Chondrocyte (in vitro differentiated cells): ENCODE measurements around the gene LIME1. TPM values are rescaled to one million over a fixed set of nuclear protein-coding genes. Genes with fewer than 3 reads are reported as not detected.

ENCODE experiments used
- DNase-seq: peaks from one replicate; pipeline ENCODE4 v3.0.0; 2021; ENCODE audit warnings: mixed read lengths, low spot score
- H3K27ac Mint-ChIP-seq: one replicate; pipeline ENCODE4 v1.8.0; 2021; ENCODE audit warnings: mild to moderate bottlenecking, moderate library complexity, mixed read lengths; ENCODE audit not compliant: unreplicated experiment
- H3K27me3 Mint-ChIP-seq: 2 replicates; pipeline ENCODE4 v1.8.0; 2021; ENCODE audit warnings: low read depth, mixed read lengths
- H3K36me3 Mint-ChIP-seq: 2 replicates; pipeline ENCODE4 v1.8.0; 2021; ENCODE audit warnings: low read depth, mixed read lengths
- H3K4me1 Mint-ChIP-seq: 2 replicates; pipeline ENCODE4 v1.8.0; 2021; ENCODE audit warnings: low read depth, mild to moderate bottlenecking, mixed read lengths
- H3K4me3 Mint-ChIP-seq: one replicate; pipeline ENCODE4 v1.8.0; 2021; ENCODE audit warnings: mild to moderate bottlenecking, moderate library complexity, mixed read lengths; ENCODE audit not compliant: unreplicated experiment
- H3K9me3 Mint-ChIP-seq: 2 replicates; pipeline ENCODE4 v1.8.0; 2021; ENCODE audit warnings: low read depth, mixed read lengths
- total RNA-seq: library from RNA; stranded (reverse); gene quantifications from 3 replicates; pipeline ENCODE4 v1.2.1, GENCODE V29; 2021
- TF ChIP-seq, protein P1 (sequence below): fragments of 200-600 bp; sonication (generic); IDR thresholded peaks from 2 replicates; pipeline ENCODE4 v1.5.0; 2021; ENCODE audit warnings: antibody characterized with exemption, mild to moderate bottlenecking, moderate library complexity

Gene LIME1
- total RNA-seq, 1 donor from 2014 or later: 6.8 TPM

DNA sequence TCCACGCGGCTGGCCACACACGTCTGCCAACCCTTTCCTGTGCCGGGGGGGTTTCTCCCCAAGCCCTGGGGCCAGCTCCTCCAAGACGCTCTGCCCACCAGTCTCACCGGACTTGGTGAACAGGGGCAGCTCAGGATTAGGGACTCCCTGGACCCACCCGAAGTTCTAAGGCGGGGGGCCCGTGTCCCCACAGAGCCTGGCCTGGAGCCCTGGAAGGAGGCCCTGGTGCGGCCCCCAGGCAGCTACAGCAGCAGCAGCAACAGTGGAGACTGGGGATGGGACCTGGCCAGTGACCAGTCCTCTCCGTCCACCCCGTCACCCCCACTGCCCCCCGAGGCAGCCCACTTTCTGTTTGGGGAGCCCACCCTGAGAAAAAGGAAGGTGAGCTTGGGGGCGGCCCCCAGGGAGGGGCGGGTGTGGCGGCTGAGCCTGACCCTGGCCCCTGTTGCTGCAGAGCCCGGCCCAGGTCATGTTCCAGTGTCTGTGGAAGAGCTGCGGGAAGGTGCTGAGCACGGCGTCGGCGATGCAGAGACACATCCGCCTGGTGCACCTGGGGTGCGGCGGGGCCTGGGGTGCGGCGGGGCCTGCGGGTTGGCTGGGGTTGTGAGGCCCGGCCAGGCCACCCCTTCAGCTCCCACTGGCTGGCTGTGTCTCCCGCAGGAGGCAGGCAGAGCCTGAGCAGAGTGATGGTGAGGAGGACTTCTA, 5.4 kb downstream of the LIME1 start:
- TF ChIP-seq, protein P1, sequence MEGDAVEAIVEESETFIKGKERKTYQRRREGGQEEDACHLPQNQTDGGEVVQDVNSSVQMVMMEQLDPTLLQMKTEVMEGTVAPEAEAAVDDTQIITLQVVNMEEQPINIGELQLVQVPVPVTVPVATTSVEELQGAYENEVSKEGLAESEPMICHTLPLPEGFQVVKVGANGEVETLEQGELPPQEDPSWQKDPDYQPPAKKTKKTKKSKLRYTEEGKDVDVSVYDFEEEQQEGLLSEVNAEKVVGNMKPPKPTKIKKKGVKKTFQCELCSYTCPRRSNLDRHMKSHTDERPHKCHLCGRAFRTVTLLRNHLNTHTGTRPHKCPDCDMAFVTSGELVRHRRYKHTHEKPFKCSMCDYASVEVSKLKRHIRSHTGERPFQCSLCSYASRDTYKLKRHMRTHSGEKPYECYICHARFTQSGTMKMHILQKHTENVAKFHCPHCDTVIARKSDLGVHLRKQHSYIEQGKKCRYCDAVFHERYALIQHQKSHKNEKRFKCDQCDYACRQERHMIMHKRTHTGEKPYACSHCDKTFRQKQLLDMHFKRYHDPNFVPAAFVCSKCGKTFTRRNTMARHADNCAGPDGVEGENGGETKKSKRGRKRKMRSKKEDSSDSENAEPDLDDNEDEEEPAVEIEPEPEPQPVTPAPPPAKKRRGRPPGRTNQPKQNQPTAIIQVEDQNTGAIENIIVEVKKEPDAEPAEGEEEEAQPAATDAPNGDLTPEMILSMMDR: no peak
- no peaks in the 10 kb centered on the region for H3K9me3 Mint-ChIP-seq
- DNase-seq: peak; percentile 89
- H3K4me3 Mint-ChIP-seq: peak overlapping the region; percentile 69
- no peaks in the 10 kb centered on the region for H3K27me3 Mint-ChIP-seq
- H3K36me3 Mint-ChIP-seq: peaks cover 3% of the 10 kb centered on the region
- no peak overlapping the region for H3K27ac Mint-ChIP-seq
- H3K4me1 Mint-ChIP-seq: no peaks in the 10 kb centered on the region

DNA sequence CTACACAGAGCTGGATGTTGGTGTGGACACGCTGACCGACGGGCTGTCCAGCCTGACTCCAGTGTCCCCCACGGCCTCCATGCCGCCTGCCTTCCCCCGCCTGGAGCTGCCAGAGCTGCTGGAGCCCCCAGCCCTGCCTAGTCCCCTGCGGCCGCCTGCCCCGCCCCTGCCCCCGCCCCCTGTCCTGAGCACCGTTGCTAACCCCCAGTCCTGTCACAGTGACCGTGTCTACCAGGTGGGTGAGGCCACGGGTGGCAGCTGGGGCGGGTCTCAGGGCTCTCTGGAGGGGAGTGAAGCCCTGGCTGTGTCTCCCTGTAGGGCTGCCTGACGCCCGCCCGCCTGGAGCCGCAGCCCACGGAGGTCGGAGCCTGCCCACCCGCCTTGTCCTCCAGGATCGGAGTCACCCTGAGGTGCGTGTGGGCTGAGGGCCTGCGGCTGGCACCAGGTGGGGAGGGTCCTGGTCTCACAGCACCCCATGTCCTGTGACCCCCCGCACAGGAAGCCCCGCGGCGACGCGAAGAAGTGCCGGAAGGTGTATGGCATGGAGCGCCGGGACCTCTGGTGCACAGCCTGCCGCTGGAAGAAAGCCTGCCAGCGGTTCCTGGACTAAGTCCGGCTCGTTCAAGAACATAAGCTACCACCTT, 6.0 kb downstream of the LIME1 start:
- no peak overlapping the region for H3K4me3 Mint-ChIP-seq

DNA sequence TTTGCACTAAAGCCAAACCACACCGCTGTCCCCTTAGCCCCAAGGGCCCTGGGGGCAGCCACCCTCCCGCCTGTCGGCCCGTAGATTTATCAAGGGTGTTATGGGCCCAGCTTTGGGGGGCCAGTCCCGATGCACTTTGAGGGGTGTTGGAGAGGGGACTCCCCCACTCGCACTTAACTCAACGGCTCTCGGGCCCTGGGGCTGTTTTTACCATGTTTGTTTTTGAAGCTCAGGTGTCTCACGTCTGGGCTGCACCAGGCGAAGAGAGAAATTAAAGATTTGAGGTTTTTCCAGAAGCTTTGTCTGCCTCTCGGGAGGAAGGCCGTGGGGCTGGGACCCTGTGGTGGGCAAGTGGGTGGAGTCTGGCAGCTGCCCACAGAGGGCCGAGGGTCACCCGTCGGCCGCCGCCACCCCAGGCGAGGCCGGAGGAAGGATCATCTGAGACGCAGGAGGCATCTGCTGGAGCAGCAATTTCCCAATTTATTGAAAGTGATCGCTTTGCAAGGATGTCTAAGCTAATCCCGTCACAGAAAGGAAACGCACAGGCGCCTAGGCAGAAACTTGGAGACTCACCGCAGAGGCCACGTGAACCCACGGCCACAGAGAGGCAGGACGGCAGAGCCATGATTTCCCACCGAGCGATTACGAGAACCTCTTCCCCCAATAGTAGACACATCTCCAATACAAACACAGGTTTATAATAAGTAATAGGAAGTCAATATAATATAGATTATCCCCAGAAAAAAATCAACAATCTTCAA, 6.9 kb downstream of the LIME1 start:
- peak; percentile 72 for DNase-seq
- no peak overlapping the region for H3K4me3 Mint-ChIP-seq

More for the DNA sequence above, 6.0 kb downstream of the LIME1 start:
- peak; percentile 90 for DNase-seq
- Mint-ChIP-seq H3K9me3 (no peaks in the 10 kb centered on the region), H3K27ac (no peak overlapping the region), H3K36me3 (peaks cover 3% of the 10 kb centered on the region), H3K27me3 (no peaks in the 10 kb centered on the region), H3K4me1 (no peaks in the 10 kb centered on the region)
- TF ChIP-seq, protein P1: no peak

DNA sequence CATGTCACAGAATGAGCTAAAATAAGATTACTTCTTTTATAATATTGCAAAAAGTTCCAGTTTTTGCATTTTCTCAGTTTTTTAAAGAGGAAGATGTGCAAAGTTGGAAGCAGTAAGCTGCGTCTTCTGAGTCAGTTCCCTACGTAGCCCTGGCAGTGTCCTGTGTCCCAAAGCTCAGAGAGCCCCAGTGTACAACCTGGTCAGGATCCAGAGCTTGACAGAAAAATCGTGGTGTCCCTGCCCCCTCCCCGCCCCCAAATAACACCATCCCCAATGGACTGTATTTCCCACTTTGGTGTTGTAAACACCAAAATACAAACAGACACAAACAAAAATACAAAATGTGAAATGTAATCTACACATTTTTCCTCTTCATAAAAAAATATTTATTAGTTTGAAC, 7.7 kb downstream of the LIME1 start:
- no peaks in the 10 kb centered on the region for H3K4me1 Mint-ChIP-seq
- H3K4me3 Mint-ChIP-seq: no peak overlapping the region
- TF ChIP-seq, protein P1: no peak
- no peak for DNase-seq
- no peaks in the 10 kb centered on the region for H3K27me3 Mint-ChIP-seq
- H3K27ac Mint-ChIP-seq: no peak overlapping the region
- peaks cover 3% of the 10 kb centered on the region for H3K36me3 Mint-ChIP-seq
- H3K9me3 Mint-ChIP-seq: no peaks in the 10 kb centered on the region

More for the DNA sequence above, 6.9 kb downstream of the LIME1 start:
- Mint-ChIP-seq H3K9me3 (no peaks in the 10 kb centered on the region), H3K27ac (no peak overlapping the region), H3K27me3 (no peaks in the 10 kb centered on the region), H3K36me3 (peaks cover 3% of the 10 kb centered on the region), H3K4me1 (no peaks in the 10 kb centered on the region)
- TF ChIP-seq, protein P1: no peak
